Osteoblast (primary cell): ENCODE results near the gene MDH1B. TPM values are rescaled to one million over a fixed set of nuclear protein-coding genes. Genes with fewer than 3 reads are reported as not detected.

ENCODE experiments used
- DNase-seq: peaks from one replicate; pipeline ENCODE4 v3.0.0; 2011; ENCODE audit warnings: low spot score, mixed read lengths; ENCODE audit not compliant: insufficient read length; ENCODE audit errors: missing footprints
- H2AFZ ChIP-seq: 2 replicates; pipeline ENCODE4 v1.6.0; 2011; ENCODE audit warnings: mild to moderate bottlenecking, low read length
- H3K27ac ChIP-seq: 2 replicates; pipeline ENCODE4 v1.5.1; 2011; ENCODE audit warnings: mild to moderate bottlenecking, low read depth, low read length, moderate library complexity
- H3K27me3 ChIP-seq: 2 replicates; pipeline ENCODE4 v1.6.0; 2012; ENCODE audit warnings: mild to moderate bottlenecking, control low read depth, inconsistent platforms, low read length, moderate library complexity; ENCODE audit not compliant: insufficient read depth
- H3K36me3 ChIP-seq: 2 replicates; pipeline ENCODE4 v1.5.1; 2011; ENCODE audit warnings: mild to moderate bottlenecking, low read length, control low read depth, moderate library complexity; ENCODE audit not compliant: insufficient read depth
- H3K4me1 ChIP-seq: 2 replicates; pipeline ENCODE4 v1.5.1; 2011; ENCODE audit warnings: mild to moderate bottlenecking, low read length, control low read depth, moderate library complexity; ENCODE audit not compliant: insufficient read depth
- H3K4me2 ChIP-seq: 2 replicates; pipeline ENCODE4 v1.6.0; 2011; ENCODE audit warnings: mild to moderate bottlenecking, low read length; ENCODE audit not compliant: insufficient read depth
- H3K4me3 ChIP-seq: fragments of 200-600 bp; sonication (generic); 3 replicates; pipeline ENCODE4 v1.5.1; 2012; ENCODE audit warnings: mild to moderate bottlenecking, low read length, inconsistent platforms; ENCODE audit not compliant: insufficient read depth
- H3K79me2 ChIP-seq: 2 replicates; pipeline ENCODE4 v1.6.0; 2012; ENCODE audit warnings: mild to moderate bottlenecking, low read length, control low read depth, inconsistent platforms; ENCODE audit not compliant: insufficient read depth
- H3K9me3 ChIP-seq: 2 replicates; pipeline ENCODE4 v1.5.1; 2011; ENCODE audit warnings: low read depth, low read length, control low read depth
- H4K20me1 ChIP-seq: 2 replicates; pipeline ENCODE4 v1.6.0; 2012; ENCODE audit warnings: mild to moderate bottlenecking, low read length, control low read depth; ENCODE audit not compliant: insufficient read depth
- total RNA-seq: library from RNA; depleted of rRNA; stranded (reverse); fragments of >200 nt; gene quantifications from 2 replicates; pipeline ENCODE4 v1.2.3, GENCODE V29; 2012
- TF ChIP-seq, protein P1 (sequence below): IDR thresholded peaks from 2 replicates; pipeline ENCODE4 v1.5.1; 2011; ENCODE audit warnings: mild to moderate bottlenecking, low read depth, low read length, moderate library complexity; ENCODE audit errors: extremely low read depth

The MDH1B gene
- total RNA-seq, 1 donor: 2.2 TPM

- no peaks in the 10 kb centered on the region for H3K4me1 ChIP-seq
- H3K4me2 ChIP-seq: no peak overlapping the region
- peaks cover 2% of the 10 kb centered on the region for H3K9me3 ChIP-seq
- no peak overlapping the region for H3K27ac ChIP-seq
- TF ChIP-seq, protein P1, sequence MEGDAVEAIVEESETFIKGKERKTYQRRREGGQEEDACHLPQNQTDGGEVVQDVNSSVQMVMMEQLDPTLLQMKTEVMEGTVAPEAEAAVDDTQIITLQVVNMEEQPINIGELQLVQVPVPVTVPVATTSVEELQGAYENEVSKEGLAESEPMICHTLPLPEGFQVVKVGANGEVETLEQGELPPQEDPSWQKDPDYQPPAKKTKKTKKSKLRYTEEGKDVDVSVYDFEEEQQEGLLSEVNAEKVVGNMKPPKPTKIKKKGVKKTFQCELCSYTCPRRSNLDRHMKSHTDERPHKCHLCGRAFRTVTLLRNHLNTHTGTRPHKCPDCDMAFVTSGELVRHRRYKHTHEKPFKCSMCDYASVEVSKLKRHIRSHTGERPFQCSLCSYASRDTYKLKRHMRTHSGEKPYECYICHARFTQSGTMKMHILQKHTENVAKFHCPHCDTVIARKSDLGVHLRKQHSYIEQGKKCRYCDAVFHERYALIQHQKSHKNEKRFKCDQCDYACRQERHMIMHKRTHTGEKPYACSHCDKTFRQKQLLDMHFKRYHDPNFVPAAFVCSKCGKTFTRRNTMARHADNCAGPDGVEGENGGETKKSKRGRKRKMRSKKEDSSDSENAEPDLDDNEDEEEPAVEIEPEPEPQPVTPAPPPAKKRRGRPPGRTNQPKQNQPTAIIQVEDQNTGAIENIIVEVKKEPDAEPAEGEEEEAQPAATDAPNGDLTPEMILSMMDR: peak; percentile 66
- H3K79me2 ChIP-seq: peaks cover 15% of the 10 kb centered on the region
- peaks cover 13% of the 10 kb centered on the region for H4K20me1 ChIP-seq
- no peak for DNase-seq
- H2AFZ ChIP-seq: no peak overlapping the region
- H3K27me3 ChIP-seq: no peaks in the 10 kb centered on the region
- no peak overlapping the region for H3K4me3 ChIP-seq
- H3K36me3 ChIP-seq: peaks cover 44% of the 10 kb centered on the region
Observed at GRCh38 chr2:206783718-206784117, 18.6 kb upstream of the MDH1B start.

- Histone ChIP-seq H3K36me3 (peaks cover 24% of the 10 kb centered on the region), H3K79me2 (peaks cover 42% of the 10 kb centered on the region)
Observed at GRCh38 chr2:206780671-206781070, 15.5 kb upstream of the MDH1B start.

DNA sequence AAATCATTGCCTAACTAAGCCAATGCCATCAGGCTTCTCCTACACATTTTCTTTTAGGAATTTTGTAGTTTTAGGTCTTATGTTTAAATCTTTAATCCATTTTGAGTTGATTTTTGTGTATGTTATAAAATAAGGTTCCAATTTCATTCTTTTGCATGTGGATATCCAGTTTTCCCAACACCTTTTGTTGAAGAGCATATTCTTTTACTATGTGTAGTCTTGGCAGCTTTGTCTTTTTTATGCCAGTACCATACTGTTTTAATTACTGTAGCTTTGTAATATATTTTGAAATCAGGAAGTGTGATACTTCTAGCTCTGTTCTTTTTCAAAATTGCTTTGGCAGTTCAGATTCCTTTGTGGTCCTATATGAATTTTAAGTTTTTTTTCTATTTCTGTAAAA lies 11.3 kb upstream of the MDH1B start:
- H4K20me1 ChIP-seq: no peaks in the 10 kb centered on the region
- H3K27ac ChIP-seq: no peak overlapping the region
- H3K4me3 ChIP-seq: no peak overlapping the region
- no peak for DNase-seq
- H2AFZ ChIP-seq: no peak overlapping the region
- H3K79me2 ChIP-seq: peaks cover 37% of the 10 kb centered on the region
- peaks cover 4% of the 10 kb centered on the region for H3K9me3 ChIP-seq
- H3K27me3 ChIP-seq: no peaks in the 10 kb centered on the region
- peaks cover 29% of the 10 kb centered on the region for H3K36me3 ChIP-seq
- TF ChIP-seq, protein P1: no peak
- no peaks in the 10 kb centered on the region for H3K4me1 ChIP-seq
- H3K4me2 ChIP-seq: no peak overlapping the region

More at GRCh38 chr2:206780671-206781070, 15.5 kb upstream of the MDH1B start:
- H2AFZ ChIP-seq: no peak overlapping the region
- no peak overlapping the region for H3K4me2 ChIP-seq
- H4K20me1 ChIP-seq: peaks cover 13% of the 10 kb centered on the region
- DNase-seq: no peak
- H3K27ac ChIP-seq: no peak overlapping the region
- no peak overlapping the region for H3K4me3 ChIP-seq
- TF ChIP-seq, protein P1: no peak
- no peaks in the 10 kb centered on the region for H3K27me3 ChIP-seq
- H3K4me1 ChIP-seq: no peaks in the 10 kb centered on the region
- H3K9me3 ChIP-seq: peaks cover 4% of the 10 kb centered on the region

GRCh38 chr2:206774871-206775270 lies 9.7 kb upstream of the MDH1B start:
- no peak for DNase-seq
- H3K79me2 ChIP-seq: peaks cover 37% of the 10 kb centered on the region
- no peaks in the 10 kb centered on the region for H3K27me3 ChIP-seq
- peaks cover 34% of the 10 kb centered on the region for H3K36me3 ChIP-seq
- TF ChIP-seq, protein P1: no peak
- peaks cover 2% of the 10 kb centered on the region for H3K9me3 ChIP-seq
- peaks cover 1% of the 10 kb centered on the region for H4K20me1 ChIP-seq
- no peak overlapping the region for H3K4me2 ChIP-seq
- H3K4me3 ChIP-seq: no peak overlapping the region
- no peaks in the 10 kb centered on the region for H3K4me1 ChIP-seq
- no peak overlapping the region for H2AFZ ChIP-seq
- H3K27ac ChIP-seq: no peak overlapping the region
